MM.1S (cell line): Measurements from ENCODE around the gene COBL.

Source experiments
- DNase-seq: peaks from one replicate; pipeline ENCODE4 v3.0.0-alpha.2; 2015
- H2AFZ ChIP-seq: fragments of 300-600 bp; sonication (generic); 2 replicates; pipeline ENCODE4 v1.6.0; 2016; ENCODE audit warnings: antibody characterized with exemption, low read length
- H3F3A ChIP-seq: fragments of 300-600 bp; sonication (generic); 2 replicates; pipeline ENCODE4 v1.6.1; 2016; ENCODE audit warnings: mild to moderate bottlenecking, antibody characterized with exemption, low read length, moderate library complexity, mixed read lengths; ENCODE audit not compliant: insufficient read depth
- H3K27ac ChIP-seq: fragments of 300-600 bp; sonication (generic); 2 replicates; pipeline ENCODE4 v1.5.1; 2016; ENCODE audit warnings: mild to moderate bottlenecking, low read length
- H3K27me3 ChIP-seq: fragments of 300-600 bp; sonication (generic); replicated peaks from 2 replicates; pipeline ENCODE4 v1.6.0; 2016; ENCODE audit warnings: low read length; ENCODE audit not compliant: insufficient read depth
- H3K36me3 ChIP-seq: fragments of 300-600 bp; sonication (generic); replicated peaks from 2 replicates; pipeline ENCODE4 v1.6.1; 2016; ENCODE audit warnings: mild to moderate bottlenecking, low read length, mixed read lengths; ENCODE audit not compliant: insufficient read depth
- H3K4me1 ChIP-seq: fragments of 300-600 bp; sonication (generic); 2 replicates; pipeline ENCODE4 v1.6.1; 2016; ENCODE audit warnings: low read length, mixed read lengths
- H3K4me2 ChIP-seq: fragments of 300-600 bp; sonication (generic); 2 replicates; pipeline ENCODE4 v1.6.0; 2016; ENCODE audit warnings: low read depth, low read length
- H3K4me3 ChIP-seq: fragments of 300-600 bp; sonication (generic); 2 replicates; pipeline ENCODE4 v1.5.1; 2016; ENCODE audit warnings: low read length, mixed read lengths
- H3K79me2 ChIP-seq: fragments of 300-600 bp; sonication (generic); 2 replicates; pipeline ENCODE4 v1.6.1; 2016; ENCODE audit warnings: mixed run types, low read length, mixed read lengths
- H3K9ac ChIP-seq: fragments of 300-600 bp; sonication (generic); 2 replicates; pipeline ENCODE4 v1.6.1; 2016; ENCODE audit warnings: low read length, mixed read lengths
- H3K9me2 ChIP-seq: fragments of 300-600 bp; sonication (generic); replicated peaks from 2 replicates; pipeline ENCODE4 v1.6.1; 2016; ENCODE audit warnings: mild to moderate bottlenecking, low read length, mixed read lengths; ENCODE audit not compliant: insufficient read depth
- H3K9me3 ChIP-seq: fragments of 300-600 bp; sonication (generic); replicated peaks from 2 replicates; pipeline ENCODE4 v1.6.1; 2016; ENCODE audit warnings: mild to moderate bottlenecking, low read length, mixed read lengths; ENCODE audit not compliant: insufficient read depth
- H4K20me1 ChIP-seq: fragments of 300-600 bp; sonication (generic); 2 replicates; pipeline ENCODE4 v1.6.1; 2016; ENCODE audit warnings: mild to moderate bottlenecking, low read length, moderate library complexity, mixed read lengths; ENCODE audit not compliant: insufficient read depth
- EZH2 ChIP-seq: fragments of 300-600 bp; sonication (generic); optimal IDR thresholded peaks from 2 replicates; pipeline ENCODE3; 2017; ENCODE audit warnings: low read depth, mild to moderate bottlenecking, antibody characterized with exemption, low read length, mixed read lengths
- EZH2phosphoT487 ChIP-seq: fragments of 300-600 bp; sonication (generic); IDR thresholded peaks from 2 replicates; pipeline ENCODE4 v1.6.1; 2018; ENCODE audit warnings: antibody characterized with exemption, low read length
- TF ChIP-seq, protein P1 (sequence below): fragments of 300-600 bp; sonication (generic); IDR thresholded peaks from 2 replicates; pipeline ENCODE4 v1.5.1; 2016; ENCODE audit warnings: antibody characterized with exemption, low read length, mixed read lengths

Gene COBL

GRCh38 chr7:51019191-51019844 is 297.3 kb downstream of the COBL start:
- H3K4me1 ChIP-seq, result no peaks in the 10 kb centered on the region
- no peak overlapping the region for H3K4me3 ChIP-seq
- H3K9me2 ChIP-seq, result no peaks in the 10 kb centered on the region
- DNase-seq, result no peak
- H4K20me1 ChIP-seq, result no peaks in the 10 kb centered on the region
- no peak for TF ChIP-seq EZH2
- TF ChIP-seq EZH2phosphoT487, result no peak
- TF ChIP-seq, protein P1, sequence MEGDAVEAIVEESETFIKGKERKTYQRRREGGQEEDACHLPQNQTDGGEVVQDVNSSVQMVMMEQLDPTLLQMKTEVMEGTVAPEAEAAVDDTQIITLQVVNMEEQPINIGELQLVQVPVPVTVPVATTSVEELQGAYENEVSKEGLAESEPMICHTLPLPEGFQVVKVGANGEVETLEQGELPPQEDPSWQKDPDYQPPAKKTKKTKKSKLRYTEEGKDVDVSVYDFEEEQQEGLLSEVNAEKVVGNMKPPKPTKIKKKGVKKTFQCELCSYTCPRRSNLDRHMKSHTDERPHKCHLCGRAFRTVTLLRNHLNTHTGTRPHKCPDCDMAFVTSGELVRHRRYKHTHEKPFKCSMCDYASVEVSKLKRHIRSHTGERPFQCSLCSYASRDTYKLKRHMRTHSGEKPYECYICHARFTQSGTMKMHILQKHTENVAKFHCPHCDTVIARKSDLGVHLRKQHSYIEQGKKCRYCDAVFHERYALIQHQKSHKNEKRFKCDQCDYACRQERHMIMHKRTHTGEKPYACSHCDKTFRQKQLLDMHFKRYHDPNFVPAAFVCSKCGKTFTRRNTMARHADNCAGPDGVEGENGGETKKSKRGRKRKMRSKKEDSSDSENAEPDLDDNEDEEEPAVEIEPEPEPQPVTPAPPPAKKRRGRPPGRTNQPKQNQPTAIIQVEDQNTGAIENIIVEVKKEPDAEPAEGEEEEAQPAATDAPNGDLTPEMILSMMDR, result no peak
- H3K9me3 ChIP-seq, result no peaks in the 10 kb centered on the region; the same call in 1 of the 2 replicates
- H3K4me2 ChIP-seq, result no peak overlapping the region
- no peaks in the 10 kb centered on the region for H3K79me2 ChIP-seq
- H3F3A ChIP-seq, result no peaks in the 10 kb centered on the region
- no peak overlapping the region for H2AFZ ChIP-seq
- no peaks in the 10 kb centered on the region for H3K36me3 ChIP-seq
- no peaks in the 10 kb centered on the region for H3K27me3 ChIP-seq
- H3K27ac ChIP-seq, result no peak overlapping the region
- no peak overlapping the region for H3K9ac ChIP-seq

- Histone ChIP-seq H3K36me3 (no peaks in the 10 kb centered on the region), H2AFZ (no peak overlapping the region), H3F3A (no peaks in the 10 kb centered on the region), H3K27ac (no peak overlapping the region), H4K20me1 (no peaks in the 10 kb centered on the region), H3K9me3 (no peaks in the 10 kb centered on the region; the same call in 1 of the 2 replicates), H3K79me2 (no peaks in the 10 kb centered on the region), H3K9ac (no peak overlapping the region), H3K4me2 (no peak overlapping the region), H3K27me3 (no peaks in the 10 kb centered on the region), H3K4me1 (no peaks in the 10 kb centered on the region), H3K4me3 (no peak overlapping the region), H3K9me2 (no peaks in the 10 kb centered on the region)
- no peak for DNase-seq
- TF ChIP-seq, protein P1, result no peak
- TF ChIP-seq EZH2phosphoT487 (no peak), EZH2 (no peak)
These were observed 298.8 kb downstream of the COBL start for GRCh38 chr7:51017576-51018535.

DNA sequence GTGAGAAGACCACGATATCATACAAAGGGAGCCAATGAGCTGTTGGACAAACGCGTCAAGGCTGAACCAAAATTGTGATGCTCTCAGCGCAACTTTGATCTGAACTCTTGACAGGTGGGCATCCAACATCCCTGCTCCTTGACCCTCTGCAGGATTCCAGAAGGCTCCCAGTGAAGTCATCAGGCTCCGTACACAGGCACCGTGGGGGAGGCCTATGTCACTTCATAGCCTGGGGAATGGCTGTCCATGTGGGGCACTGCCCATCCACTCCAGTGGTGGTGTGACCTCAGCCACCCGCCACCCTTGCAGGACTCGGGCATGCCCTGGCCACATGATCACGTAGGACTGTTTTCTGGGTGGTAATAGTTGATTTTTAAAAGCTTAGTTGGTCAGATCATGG is 300.1 kb downstream of the COBL start:
- DNase-seq, result no peak
- no peak overlapping the region for H3K27ac ChIP-seq
- no peaks in the 10 kb centered on the region; the same call in 1 of the 2 replicates for H3K9me3 ChIP-seq
- H3K4me1 ChIP-seq, result no peaks in the 10 kb centered on the region
- TF ChIP-seq EZH2phosphoT487 (no peak), EZH2 (no peak)
- TF ChIP-seq, protein P1, result no peak
- H3K79me2 ChIP-seq, result no peaks in the 10 kb centered on the region
- H2AFZ ChIP-seq, result no peak overlapping the region
- no peaks in the 10 kb centered on the region for H3K27me3 ChIP-seq
- H3K9ac ChIP-seq, result no peak overlapping the region
- no peaks in the 10 kb centered on the region for H3K36me3 ChIP-seq
- H4K20me1 ChIP-seq, result no peaks in the 10 kb centered on the region
- no peak overlapping the region for H3K4me3 ChIP-seq
- no peaks in the 10 kb centered on the region for H3K9me2 ChIP-seq
- H3K4me2 ChIP-seq, result no peak overlapping the region
- H3F3A ChIP-seq, result no peaks in the 10 kb centered on the region
